GM18907 (cell line): ENCODE results near the gene SUPT3H.

Experiments used
- ATAC-seq: cut with Tn5 transposase; IDR thresholded peaks from one replicate; pipeline ENCODE4 v1.9.1; 2021; ENCODE audit warnings: mild to moderate bottlenecking, moderate library complexity; ENCODE audit not compliant: unreplicated experiment

Gene SUPT3H

DNA sequence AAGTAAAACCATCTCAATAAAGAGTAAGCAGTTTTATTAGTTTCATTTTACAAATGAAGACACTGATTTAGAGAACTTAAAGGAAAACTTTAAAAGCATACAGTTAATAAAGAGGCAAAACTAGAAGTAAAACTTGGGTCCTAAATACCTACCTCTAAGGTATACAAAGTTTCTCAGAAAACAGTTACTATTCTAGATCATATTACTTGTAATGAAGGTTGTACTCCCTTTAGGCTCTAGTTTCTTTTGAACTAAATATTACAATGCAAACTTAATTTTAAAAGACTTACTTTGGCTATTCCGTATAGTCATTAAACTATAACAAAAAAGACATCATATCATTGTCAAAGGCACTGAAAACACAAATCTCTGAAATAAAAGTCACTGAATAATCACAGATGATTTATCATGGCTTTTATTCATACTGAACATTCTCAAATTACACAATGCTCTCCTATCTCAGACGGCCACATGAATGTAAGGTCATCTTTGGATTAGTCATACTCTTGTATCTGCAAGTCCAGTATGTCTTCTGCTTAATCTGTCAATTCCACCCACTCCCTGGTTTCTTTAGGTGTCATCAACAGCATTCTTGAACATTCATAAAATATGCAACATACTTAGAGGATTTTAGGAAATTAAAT is 411.2 kb downstream of the SUPT3H start:
- ATAC-seq, result no peak

DNA sequence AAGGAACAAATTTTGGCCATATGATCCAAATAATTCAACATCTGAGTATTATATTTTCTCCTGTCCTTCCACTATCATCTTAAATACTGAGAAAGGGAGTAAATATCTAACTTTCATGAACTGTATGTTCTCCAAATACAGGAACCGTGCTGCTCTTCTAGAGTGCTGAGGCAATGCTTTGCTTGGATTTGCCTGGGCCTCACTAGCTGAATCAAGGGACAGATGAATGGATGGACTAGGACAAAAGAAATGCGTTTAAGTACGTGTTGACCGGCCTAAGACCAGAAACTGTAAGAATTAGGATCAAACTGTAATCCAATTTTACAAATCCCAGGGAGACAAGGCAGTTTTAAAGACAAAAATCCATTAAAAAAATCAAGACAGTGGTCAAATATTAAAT is 412.0 kb downstream of the SUPT3H start:
- ATAC-seq, result no peak

DNA sequence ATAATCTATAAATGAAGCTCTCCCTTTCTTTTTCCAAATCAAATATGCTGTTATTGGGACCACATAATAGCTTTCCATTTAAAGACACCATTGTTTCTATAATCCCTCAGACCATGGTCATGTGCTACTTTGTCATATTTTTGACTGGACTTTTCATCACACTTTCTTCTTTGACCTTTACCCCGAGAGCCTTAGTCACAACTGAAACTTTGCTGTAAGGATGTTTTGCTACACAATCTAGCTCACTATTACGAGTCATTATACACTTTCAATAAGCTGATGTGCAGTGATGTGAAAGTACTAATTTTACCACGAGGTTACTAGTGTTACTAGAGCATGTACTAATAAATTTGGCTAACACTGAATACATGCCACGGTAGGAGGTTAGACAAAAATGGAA is 416.8 kb downstream of the SUPT3H start:
- no peak for ATAC-seq

DNA sequence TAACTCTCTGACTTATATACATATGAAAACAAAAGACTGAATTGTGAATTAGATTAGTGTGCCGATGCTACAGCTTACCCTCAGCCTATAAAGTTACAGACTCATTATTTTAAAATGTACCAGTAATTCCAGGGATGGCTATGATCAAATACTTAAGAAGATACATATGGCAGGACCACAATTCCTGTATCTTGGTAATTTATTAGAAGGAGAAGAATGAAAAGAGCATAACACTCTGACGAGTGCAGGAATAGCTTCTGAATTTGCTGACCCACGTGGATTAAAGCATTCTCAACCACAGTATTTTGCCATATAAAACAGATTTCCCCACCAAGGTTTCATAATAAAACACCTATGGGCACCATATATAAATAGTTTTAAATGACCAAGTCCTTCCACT is 418.1 kb downstream of the SUPT3H start:
- no peak for ATAC-seq

DNA sequence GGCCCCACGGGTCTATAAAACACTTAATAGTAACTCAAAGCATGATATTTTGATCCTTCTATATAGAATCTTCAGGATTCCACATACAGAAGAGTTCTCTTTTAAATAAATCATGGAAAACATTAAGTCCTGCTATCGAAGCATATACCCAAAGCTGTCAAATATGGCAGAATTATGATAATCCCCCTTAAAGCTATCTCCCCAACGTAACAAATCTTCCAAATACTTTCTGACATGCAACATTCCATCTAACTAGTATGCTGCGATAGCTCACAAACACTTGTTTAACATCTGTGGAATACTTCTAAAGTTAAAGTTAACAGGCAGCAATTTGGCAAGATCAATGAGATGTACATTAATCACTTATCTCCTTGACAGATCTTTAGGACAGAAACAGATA is 420.6 kb downstream of the SUPT3H start:
- no peak for ATAC-seq

DNA sequence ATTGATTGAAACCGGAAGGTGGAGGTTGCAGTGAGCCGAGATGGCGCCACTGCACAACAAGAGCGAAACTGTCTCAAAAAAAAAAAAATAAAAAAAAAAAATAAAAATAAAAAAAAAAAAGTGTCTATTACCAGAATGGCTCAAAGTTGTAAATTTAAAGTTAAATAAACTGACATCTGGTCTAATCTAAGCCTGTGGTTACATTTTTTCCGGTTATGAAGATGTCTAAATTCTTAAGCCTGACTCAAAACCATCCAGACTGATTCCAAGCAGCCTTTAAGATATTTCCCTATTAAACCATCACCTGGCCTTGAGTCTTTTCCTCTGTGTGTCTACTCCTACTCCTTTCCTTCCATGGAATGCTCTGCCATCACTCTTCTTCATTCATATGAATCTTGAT is 421.3 kb downstream of the SUPT3H start:
- ATAC-seq, result no peak

DNA sequence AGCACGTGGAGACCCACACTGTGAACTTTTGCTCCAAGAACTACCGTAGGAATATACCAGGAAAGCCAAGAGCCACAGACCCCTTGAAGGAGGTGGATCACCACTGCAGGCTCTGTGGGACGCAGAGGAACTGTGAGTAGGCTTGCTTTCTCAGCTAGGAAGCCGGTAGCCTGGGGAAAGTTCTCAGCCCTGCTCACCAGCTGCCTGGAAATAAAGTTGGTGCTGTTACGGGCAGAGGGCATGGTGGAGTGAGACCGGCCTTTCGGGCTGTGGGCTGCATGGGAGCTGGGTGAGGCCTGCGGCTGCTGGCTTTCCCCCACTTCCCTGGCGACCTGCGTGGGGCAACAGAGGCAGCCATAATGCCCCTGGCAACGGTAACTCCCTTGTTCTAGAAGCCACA is 422.6 kb downstream of the SUPT3H start:
- no peak for ATAC-seq

DNA sequence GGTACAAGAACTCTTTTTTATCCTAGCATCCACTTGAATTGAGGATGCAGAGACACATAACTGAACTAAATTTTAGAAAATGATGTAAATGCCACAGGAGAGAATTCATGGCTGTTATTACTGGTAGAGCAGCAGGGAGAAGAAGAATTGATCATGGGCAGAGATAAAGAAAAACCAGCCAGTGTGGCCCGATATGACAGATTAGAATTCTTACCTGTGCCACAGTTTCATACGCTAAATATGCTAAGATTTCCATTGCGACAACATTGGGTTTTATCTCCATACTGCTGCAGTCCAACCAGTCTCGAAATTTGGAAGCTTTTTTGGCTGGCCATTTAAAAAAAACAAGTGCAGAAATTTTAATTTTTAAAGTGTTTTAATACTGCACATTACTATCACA is 423.5 kb downstream of the SUPT3H start:
- ATAC-seq, result no peak

DNA sequence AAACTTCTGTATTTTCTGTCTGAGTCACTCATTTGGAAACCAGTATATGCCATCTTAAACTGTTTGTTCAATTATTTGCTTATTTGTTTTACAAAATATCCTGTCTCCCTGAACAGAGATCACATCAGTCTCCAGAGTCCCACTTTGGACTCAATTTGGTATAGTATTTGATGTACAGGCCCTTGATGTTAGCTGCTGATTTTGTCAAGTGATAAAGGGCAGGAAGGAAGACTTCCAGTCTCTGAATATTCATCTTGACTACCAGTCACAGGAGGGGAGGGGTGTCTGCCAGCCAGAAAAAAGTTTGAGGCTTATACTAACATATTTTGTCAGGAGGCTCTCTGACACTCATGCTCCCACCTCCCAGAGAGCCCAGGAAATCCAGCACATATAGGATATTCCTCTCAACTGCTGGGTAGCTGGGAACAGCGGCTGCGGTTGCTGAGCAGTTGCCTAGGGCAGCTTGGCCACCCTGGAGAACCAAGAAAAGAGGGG is 426.4 kb downstream of the SUPT3H start:
- ATAC-seq, result no peak

DNA sequence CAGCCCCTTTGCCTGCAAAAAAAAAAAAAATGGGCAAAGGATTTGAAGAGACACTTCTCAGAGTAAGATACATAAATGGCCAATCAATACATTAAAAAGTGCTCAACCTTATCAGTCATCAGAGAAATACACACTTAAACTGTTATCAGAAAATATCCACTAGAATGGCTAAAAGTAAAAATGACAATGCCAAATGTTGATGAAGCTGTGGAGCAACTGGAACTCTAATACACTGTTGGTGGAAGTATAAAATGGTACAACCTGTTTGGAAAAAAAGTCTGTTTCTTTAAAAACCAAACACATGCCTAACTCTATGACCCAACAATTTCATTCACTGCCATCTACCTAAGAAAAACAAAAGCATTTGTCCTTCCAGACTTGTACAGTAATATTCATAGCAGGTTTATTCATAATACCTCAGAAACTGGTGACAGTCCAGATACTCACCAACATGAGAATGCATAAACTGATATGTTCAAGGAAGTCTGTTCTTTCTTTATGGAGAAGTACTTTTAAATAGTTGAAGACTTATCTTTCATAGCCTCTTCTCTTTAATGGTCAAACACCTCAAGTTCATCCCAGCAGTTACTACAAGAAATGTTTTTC is 428.0 kb downstream of the SUPT3H start:
- ATAC-seq, result no peak

DNA sequence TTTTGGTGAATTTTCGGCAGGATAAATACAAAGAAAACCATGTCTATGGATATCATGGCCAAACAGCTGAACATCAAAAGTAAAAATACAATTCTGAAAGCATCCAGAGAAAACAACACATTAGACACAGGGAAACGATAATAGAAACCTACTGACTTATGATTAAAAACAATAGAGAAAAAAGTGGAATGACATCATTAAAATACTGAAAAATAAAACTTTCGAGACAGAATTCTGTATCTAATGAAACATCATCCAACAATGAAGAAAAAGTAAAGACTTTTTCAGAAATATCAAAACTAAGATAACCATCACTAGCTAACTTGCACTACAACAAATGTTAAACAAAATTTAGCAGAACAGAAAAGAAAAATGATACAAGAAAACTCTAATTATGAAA is 434.2 kb downstream of the SUPT3H start:
- ATAC-seq, result no peak

DNA sequence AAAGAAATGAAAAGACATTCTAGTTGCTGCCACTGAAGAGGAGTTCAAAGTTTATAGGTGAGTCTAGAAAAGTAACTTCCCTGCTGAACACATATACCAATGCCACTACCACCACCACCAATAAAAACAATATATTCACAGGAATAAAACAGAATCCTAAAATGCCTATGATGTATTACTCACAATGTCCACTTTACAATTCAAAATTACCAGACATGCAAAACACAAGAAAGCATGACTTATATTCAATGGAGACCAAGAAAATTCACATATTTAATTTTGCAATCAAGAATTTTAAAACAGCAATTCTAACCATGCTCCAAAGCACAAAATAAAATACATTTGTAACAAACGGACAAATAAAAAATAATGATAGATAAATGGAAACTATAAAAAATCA is 434.9 kb downstream of the SUPT3H start:
- no peak for ATAC-seq

DNA sequence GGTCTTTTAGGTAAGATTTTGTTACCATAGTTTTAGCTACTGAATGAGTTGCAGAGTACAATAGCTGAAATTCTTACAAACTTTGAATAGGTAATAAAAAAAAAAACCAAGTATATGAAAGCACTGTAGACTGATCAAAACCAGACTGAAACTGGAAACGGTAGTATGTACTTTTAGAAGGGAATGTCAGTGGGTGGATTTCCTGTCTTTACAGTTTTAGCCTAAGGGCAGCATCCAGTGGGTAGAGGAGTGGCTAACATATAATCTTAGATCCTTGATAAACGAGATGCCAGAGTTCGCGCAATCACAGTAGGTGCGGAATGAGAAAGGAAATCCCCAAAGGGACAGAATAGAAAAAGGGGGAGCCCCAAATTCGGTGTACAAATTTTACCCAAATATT is 435.5 kb downstream of the SUPT3H start:
- ATAC-seq, result no peak

DNA sequence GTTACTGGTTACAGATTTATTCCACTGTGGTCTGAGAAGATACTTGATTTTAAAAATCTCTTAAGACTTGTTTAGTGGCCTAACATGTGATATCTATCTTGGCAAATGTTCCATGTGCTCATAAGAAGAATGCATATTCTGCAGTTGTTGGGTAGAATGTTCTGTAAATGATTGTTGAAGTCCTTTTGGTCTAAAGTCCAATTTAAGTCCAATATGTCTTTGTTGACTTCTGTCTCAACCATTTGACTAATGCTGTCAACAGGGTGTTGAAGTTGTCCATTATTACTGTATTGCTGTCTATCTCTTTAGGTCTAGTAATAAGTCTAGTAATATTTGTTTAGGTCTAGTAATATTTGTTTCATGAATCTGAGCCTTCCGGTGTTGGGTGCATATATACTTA is 437.4 kb downstream of the SUPT3H start:
- ATAC-seq, result no peak

DNA sequence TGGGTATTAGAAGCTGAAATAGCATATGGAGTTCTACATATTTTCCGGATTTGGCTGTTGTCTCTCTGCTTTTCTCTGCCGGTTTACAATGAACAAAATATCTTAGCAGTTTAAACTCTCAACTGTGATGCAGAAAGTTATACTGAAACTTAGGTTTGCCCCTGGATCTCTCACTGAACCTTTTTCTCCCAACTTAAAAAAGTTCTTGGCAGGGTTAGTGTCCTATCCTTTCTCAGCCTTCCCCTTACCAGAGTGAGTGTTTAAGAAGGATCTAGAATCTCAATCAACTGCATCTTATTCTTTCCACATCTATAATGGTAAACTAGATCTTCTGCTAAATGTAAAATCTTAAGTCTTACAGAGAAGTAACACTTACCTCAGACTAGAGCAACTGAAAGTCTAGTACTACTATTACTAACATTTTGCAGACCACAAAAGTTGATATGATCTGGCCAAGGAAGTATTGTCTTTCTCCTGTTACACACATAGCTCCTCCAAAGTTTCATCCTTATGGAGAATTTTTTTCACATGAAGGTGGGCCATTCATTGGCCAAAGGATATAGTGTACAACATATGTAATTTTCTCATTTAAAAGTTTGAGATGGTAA is 441.9 kb downstream of the SUPT3H start:
- no peak for ATAC-seq

DNA sequence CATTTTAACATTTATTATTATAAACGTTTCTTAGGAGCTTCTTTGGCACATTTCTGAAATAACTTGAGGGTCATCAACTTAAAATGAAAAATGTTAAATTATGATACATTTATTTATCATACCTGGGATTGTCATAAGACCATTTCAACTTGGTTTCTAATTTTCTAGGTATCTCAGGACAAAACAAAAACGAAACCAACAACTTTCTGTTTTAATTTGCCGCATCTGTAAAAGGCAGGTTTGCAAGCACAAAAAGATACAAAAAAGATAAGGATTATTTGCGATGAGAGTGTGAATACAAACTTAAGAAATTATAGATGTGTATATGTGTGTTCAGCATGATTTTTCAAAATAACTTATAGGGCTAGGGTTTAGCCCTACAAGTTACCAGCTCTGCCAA is 444.6 kb downstream of the SUPT3H start:
- no peak for ATAC-seq

DNA sequence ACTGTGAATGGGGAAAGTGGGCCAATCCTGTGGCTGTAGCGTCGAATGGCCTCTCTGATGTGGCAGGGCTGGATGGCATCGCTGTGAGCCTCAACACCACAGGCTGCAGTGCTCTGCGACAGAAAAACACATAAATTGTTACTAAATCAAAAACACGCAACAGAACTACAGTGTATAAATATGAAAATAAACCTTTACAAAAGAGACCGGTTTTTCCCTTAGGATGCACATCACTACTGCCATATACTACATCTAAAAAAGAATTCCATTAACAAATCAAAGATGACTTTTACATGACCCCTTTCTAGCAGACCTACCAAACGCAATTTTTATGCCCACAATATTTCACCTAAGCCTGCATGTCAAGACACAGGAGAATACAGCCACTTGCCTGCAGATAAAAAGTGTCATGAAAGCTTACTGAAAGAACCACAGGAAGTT is 445.1 kb downstream of the SUPT3H start:
- ATAC-seq, result no peak

DNA sequence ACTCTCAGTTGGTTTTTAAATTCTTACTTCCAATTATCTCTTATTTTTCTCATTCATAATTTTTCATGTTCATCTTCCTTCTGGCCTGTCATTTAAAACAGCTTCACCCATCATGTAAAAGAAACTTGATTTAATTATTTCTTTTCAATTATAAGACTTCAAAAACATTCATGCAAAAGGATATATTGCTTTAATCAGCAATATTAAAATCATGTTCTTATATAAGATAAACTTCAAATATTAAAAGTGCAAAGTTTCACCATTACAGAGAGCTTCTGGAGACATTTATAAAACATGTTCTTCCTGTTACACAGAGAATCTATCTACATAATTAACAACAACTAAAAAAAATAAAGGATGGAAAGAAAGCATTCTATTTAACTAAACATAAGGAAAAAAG is 446.3 kb downstream of the SUPT3H start:
- no peak for ATAC-seq

DNA sequence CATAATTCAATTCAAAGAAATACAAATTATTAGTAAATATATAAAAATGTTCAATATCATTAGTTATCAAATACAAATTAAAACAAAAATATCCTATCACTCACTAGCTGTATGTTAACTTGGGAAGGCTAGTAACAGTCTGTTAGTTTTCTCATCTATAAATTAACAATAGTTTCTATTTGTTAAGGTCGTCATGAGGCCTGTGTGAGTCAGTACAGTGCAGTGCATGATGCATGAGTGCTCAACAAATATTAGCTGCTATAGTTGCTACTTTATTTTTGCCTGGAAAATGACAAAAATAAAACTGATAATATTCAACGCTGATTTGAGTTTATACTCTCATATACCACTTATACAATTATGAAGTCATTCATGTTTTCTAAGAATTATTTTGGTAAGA is 451.2 kb downstream of the SUPT3H start:
- no peak for ATAC-seq

DNA sequence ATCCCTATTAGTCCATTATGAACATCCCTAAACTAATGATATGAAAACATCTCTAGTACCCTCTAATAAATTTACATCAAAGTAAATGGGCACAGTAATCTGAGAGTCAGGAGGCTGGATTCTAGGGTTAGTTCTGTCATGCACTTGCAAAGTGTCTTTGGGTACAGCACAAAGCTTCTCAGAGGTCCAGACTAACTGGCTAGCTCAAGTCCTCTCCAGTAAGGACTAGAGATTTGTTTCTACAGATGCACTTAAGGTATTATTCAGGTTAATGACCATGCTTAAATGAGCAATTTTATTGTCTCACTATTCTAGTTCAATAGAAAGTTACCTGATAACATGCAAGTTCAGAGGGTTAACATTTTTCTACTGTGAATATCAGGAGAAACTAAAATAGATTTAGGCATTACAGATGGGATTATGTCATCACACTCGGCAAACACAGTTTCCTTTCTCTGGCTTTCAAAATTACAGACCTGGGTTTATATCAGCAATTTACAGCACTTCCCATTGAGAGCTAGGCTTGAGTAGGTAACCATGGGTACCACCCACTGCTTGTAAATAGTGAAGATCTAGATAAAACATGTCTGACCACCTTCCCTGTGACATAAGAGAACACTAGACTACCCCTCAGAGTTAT is 452.5 kb downstream of the SUPT3H start:
- ATAC-seq, result peak; percentile 56

DNA sequence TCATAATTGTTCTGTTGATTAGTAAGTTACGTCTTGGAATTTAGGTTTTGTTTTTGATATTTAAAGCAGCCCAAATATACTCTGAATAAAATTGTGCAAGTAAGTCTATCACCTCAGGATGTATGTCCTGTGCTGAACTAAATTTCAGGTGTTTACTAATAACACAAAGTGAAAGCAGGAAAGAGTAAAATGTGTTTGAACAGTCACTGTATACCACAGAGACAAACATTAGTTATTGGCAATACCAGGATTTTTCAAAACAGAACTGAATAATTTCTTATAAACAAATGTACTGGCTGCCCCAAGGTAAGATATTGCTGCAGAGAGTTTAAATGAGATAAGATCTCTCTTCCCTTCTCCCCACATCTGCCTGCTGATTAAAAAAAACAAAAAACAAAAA is 454.3 kb downstream of the SUPT3H start:
- ATAC-seq, result no peak

DNA sequence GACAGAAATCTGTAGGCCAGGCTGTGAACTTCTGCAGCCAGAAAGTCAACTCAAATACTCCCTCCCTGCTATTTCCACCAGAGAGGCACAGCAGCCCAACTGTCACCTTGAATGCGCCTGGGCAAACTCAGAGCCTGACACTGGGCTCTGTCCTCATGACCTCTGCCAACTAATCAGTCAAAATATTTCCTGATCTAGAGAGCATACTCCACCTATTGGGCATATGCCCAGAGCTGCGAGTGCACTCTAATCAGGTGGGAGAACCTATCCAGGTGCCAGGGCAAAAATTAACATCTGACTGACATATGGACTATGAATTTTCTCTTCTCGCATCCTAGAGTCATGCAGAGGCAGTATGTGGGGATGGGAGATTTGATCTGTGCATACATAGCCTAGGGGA is 455.9 kb downstream of the SUPT3H start:
- ATAC-seq, result no peak
